HepG2 (cell line): Measurements from ENCODE around the gene ZFX. TPM values are rescaled to one million over a fixed set of nuclear protein-coding genes. Genes with fewer than 3 reads are reported as not detected.

Experiments
- ATAC-seq: fragments of 200-7000 bp; cut with Tn5 transposase; 3 replicates; pipeline ENCODE4 v1.9.1; 2020; ENCODE audit warnings: mild to moderate bottlenecking, moderate library complexity
- BruUV-seq: library from RNA; stranded (reverse); fragments of 400-500 nt; replicated peaks from 2 replicates; lab custom pipeline; 2021; lab: Mats Ljungman, UMichigan
- CTCF ChIA-PET: fragments of 300-600 bp; formaldehyde crosslinking; extraction: SDS; loops from one replicate; lab custom pipeline; 2021; ENCODE audit warnings: low total read pairs, inconsistent platforms, low intra/inter-chr PET ratio; lab: Yijun Ruan, JAX
- POLR2A ChIA-PET: fragments of 350-600 bp; sonication (Branson Sonifier 250); formaldehyde crosslinking; loops from one replicate; lab custom pipeline; 2020; ENCODE audit warnings: antibody characterized with exemption, inconsistent platforms; lab: Yijun Ruan, JAX
- DNase-seq: peaks from one replicate; pipeline ENCODE4 v3.0.0-alpha.2; 2015; ENCODE audit warnings: low spot score
- FAIRE-seq: peaks from 3 replicates; lab custom pipeline; 2011; peaks lifted over from hg19 to GRCh38; lab: Jason Lieb, UNC
- H2AFZ ChIP-seq: one replicate; pipeline ENCODE4 v1.6.1; 2011; ENCODE audit warnings: low read length, inconsistent platforms
- H3K27ac ChIP-seq: fragments of 300-600 bp; 3 replicates; pipeline ENCODE4 v1.8.0; 2011; ENCODE audit warnings: mixed run types, mild to moderate bottlenecking, mixed read lengths, low read length, inconsistent platforms; ENCODE audit not compliant: insufficient read depth; ENCODE audit errors: extremely low read length
- H3K27me3 ChIP-seq, 2 experiments: fragments of 200-600 bp in 1 of 2; 2 replicates in 1 of 2; 3 replicates in 1 of 2; pipeline versions ENCODE4 v1.6.0 to v1.8.0; 2011; ENCODE audit warnings: low read length in 2 of 2, mild to moderate bottlenecking in 2 of 2, moderate library complexity in 2 of 2, inconsistent platforms in 1 of 2; ENCODE audit not compliant: insufficient read depth in 2 of 2, control insufficient read depth in 1 of 2
- H3K36me3 ChIP-seq, 2 experiments: fragments of 200-600 bp in 1 of 2; replicated peaks in 1 of 2; 2 replicates in 1 of 2; 3 replicates in 1 of 2; pipeline versions ENCODE4 v1.5.1 to v1.8.0; 2011; ENCODE audit warnings: low read length in 2 of 2, inconsistent platforms in 1 of 2; ENCODE audit not compliant: insufficient read depth in 2 of 2, control insufficient read depth in 1 of 2
- H3K4me1 ChIP-seq: 2 replicates; pipeline ENCODE4 v1.5.1; 2012; ENCODE audit warnings: low read length, inconsistent platforms; ENCODE audit not compliant: insufficient read depth
- H3K4me2 ChIP-seq: 2 replicates; pipeline ENCODE4 v1.6.0; 2011; ENCODE audit warnings: low read depth, low read length, inconsistent platforms
- H3K4me3 ChIP-seq, 3 experiments: fragments of 200-600 bp in 1 of 3; sonication (generic), shearing (Covaris generic) in 1 of 3; replicated peaks in 1 of 3; 2 replicates each; pipeline ENCODE4 v1.5.1; 2011 to 2016; ENCODE audit warnings: low read length in 3 of 3, inconsistent platforms in 2 of 3, low read depth in 2 of 3, mild to moderate bottlenecking in 2 of 3, control low read depth in 1 of 3, mixed read lengths in 1 of 3; ENCODE audit not compliant: insufficient read depth in 1 of 3
- H3K79me2 ChIP-seq: one replicate; pipeline ENCODE4 v1.6.1; 2011; ENCODE audit warnings: low read length, inconsistent platforms; ENCODE audit not compliant: insufficient read depth
- H3K9ac ChIP-seq: 2 replicates; pipeline ENCODE4 v1.6.0; 2011; ENCODE audit warnings: mild to moderate bottlenecking, low read depth, low read length, inconsistent platforms; ENCODE audit not compliant: insufficient read depth
- H3K9me3 ChIP-seq: 2 replicates; pipeline ENCODE4 v1.5.1; 2012; ENCODE audit warnings: mild to moderate bottlenecking, low read length
- H4K20me1 ChIP-seq: 2 replicates; pipeline ENCODE4 v1.6.0; 2011; ENCODE audit warnings: inconsistent platforms, mild to moderate bottlenecking, low read length, moderate library complexity; ENCODE audit not compliant: insufficient read depth
- CENPBD1 ChIP-seq: sonication (generic); formaldehyde crosslinking; IDR thresholded peaks from 2 replicates; pipeline ENCODE4 v1.8.0; 2022; ENCODE audit warnings: missing genetic modification reagents, low read depth, mild to moderate bottlenecking, borderline replicate concordance
- CERS6 ChIP-seq: sonication (generic); formaldehyde crosslinking; IDR thresholded peaks from 2 replicates; pipeline ENCODE4 v1.5.0; 2020; ENCODE audit warnings: missing genetic modification reagents
- DR1 ChIP-seq: sonication (generic); formaldehyde crosslinking; IDR thresholded peaks from 2 replicates; pipeline ENCODE4 v1.8.0; 2021; ENCODE audit warnings: mild to moderate bottlenecking, missing genetic modification reagents, inconsistent platforms
- FOXO4 ChIP-seq: sonication (generic); formaldehyde crosslinking; conservative IDR thresholded peaks from 2 replicates; pipeline ENCODE4 v1.8.1; 2023; ENCODE audit warnings: missing genetic modification reagents
- HOXA7 ChIP-seq: sonication (generic); formaldehyde crosslinking; IDR thresholded peaks from 2 replicates; pipeline ENCODE4 v1.8.1; 2022; ENCODE audit warnings: mild to moderate bottlenecking, missing genetic modification reagents, moderate library complexity
- KDM4B ChIP-seq: sonication (generic); formaldehyde crosslinking; IDR thresholded peaks from 2 replicates; pipeline ENCODE4 v1.4.0; 2020; ENCODE audit warnings: missing genetic modification reagents
- KLF16 ChIP-seq, 2 experiments: sonication (generic) in 1 of 2; formaldehyde crosslinking in 1 of 2; IDR thresholded peaks; 2 replicates each; pipeline versions ENCODE4 v1.6.1 to v1.8.0; 2016 to 2023; ENCODE audit warnings: missing genetic modification reagents in 2 of 2, missing compliant biosample characterization in 1 of 2
- MATR3 ChIP-seq: sonication (generic); formaldehyde crosslinking; IDR thresholded peaks from 2 replicates; pipeline ENCODE4 v1.4.0; 2020; ENCODE audit warnings: missing genetic modification reagents
- MLXIP ChIP-seq: sonication (generic); formaldehyde crosslinking; IDR thresholded peaks from 2 replicates; pipeline ENCODE4 v1.9.0; 2021; ENCODE audit warnings: missing genetic modification reagents, borderline replicate concordance
- PRDM15 ChIP-seq: sonication (generic); formaldehyde crosslinking; IDR thresholded peaks from 2 replicates; pipeline ENCODE4 v1.4.0; 2020; ENCODE audit warnings: missing genetic modification reagents
- TOPORS ChIP-seq: sonication (generic); formaldehyde crosslinking; IDR thresholded peaks from 2 replicates; pipeline ENCODE4 v1.8.0; 2023; ENCODE audit warnings: mild to moderate bottlenecking, missing genetic modification reagents
- ZNF121 ChIP-seq: sonication (generic); formaldehyde crosslinking; IDR thresholded peaks from 2 replicates; pipeline ENCODE4 v1.5.0; 2020; ENCODE audit warnings: mild to moderate bottlenecking, missing genetic modification reagents
- ZNF674 ChIP-seq: sonication (generic); formaldehyde crosslinking; IDR thresholded peaks from 2 replicates; pipeline ENCODE4 v1.5.0; 2020; ENCODE audit warnings: low read depth, mild to moderate bottlenecking, missing genetic modification reagents
- ZNF720 ChIP-seq: sonication (generic); formaldehyde crosslinking; IDR thresholded peaks from 2 replicates; pipeline ENCODE4 v1.4.0; 2020; ENCODE audit warnings: missing genetic modification reagents
- ZNF746 ChIP-seq: sonication (generic); formaldehyde crosslinking; IDR thresholded peaks from 2 replicates; pipeline ENCODE4 v1.8.0; 2022; ENCODE audit warnings: mild to moderate bottlenecking, missing genetic modification reagents
- ZNF772 ChIP-seq: sonication (generic); formaldehyde crosslinking; IDR thresholded peaks from 2 replicates; pipeline ENCODE4 v1.5.0; 2020; ENCODE audit warnings: mild to moderate bottlenecking, missing genetic modification reagents
- WGBS: methylation state at CpG from one replicate; pipeline ENCODE4 v1.1.6; 2017; ENCODE audit warnings: low lambda C conversion rate; 5-methylcytosine and 5-hydroxymethylcytosine counted together
- in situ Hi-C: cut with HindIII; loops from 2 replicates; pipeline ENCODE4 v1.10.0; 2017; ENCODE audit warnings: low pct_unique_long_range_greater_than_20kb; ENCODE audit not compliant: extremely low pct_ligation_motif_present
- intact Hi-C: fragments of 100-400 bp; cut with micrococcal nuclease; formaldehyde crosslinking; loops from one replicate; pipeline ENCODE4 v1.10.0; 2022; ENCODE audit not compliant: unreplicated experiment
- polyA plus RNA-seq, 8 experiments: library from polyadenylated mRNA; depleted of rRNA in 3 of 8; stranded (reverse) in 7 of 8; unstranded in 1 of 8; fragments of >200 nt; fragmentation: Illumina TruSeq in 4 of 8; extraction: Trizol in 4 of 8; gene quantifications; 2 replicates each; pipeline versions ENCODE4 v1.2.1 to v1.2.3, GENCODE V29; 2011 to 2016; ENCODE audit warnings: low read depth in 4 of 8, missing spikeins in 1 of 8, mixed read lengths in 1 of 8; ENCODE audit not compliant: insufficient read depth in 1 of 8
- total RNA-seq, 5 experiments: library from RNA; depleted of rRNA; stranded (reverse); fragments of >200 nt; fragmentation: Illumina TruSeq; extraction: Trizol; gene quantifications; 2 replicates each; pipeline ENCODE4 v1.2.3, GENCODE V29; 2016; ENCODE audit warnings: low read depth in 1 of 5

ZFX gene
- total and polyA plus RNA-seq, 2 of the 13 experiments (the other 11 are each of a cell fraction or from before 2014, with no cell fraction given): 13.8 to 37.3 TPM

GRCh38 chrX:24144528-24144927 lies 5.0 kb upstream of the ZFX start:
- no peaks in the 10 kb centered on the region for H3K9me3 ChIP-seq
- ChIA-PET POLR2A (no interaction called here), CTCF (no interaction called here)
- no peaks in the 10 kb centered on the region for H3K27me3 ChIP-seq
- no peak overlapping the region for H2AFZ ChIP-seq
- no peak for DNase-seq
- H3K79me2 ChIP-seq: no peaks in the 10 kb centered on the region
- in situ Hi-C loops: no loop called here
- no peak overlapping the region for H3K4me3 ChIP-seq
- peaks cover 48% of the 10 kb centered on the region for H3K4me1 ChIP-seq
- H4K20me1 ChIP-seq: no peaks in the 10 kb centered on the region
- no TSS peak for BruUV-seq
- ATAC-seq: no peak
- H3K36me3 ChIP-seq: no peaks in the 10 kb centered on the region
- intact Hi-C loops: no loop called here
- no peak overlapping the region for H3K4me2 ChIP-seq
- WGBS: 100% methylated on average over 3 of the region's 6 CpGs
- H3K9ac ChIP-seq: no peak overlapping the region
- FAIRE-seq: no peak
- no peak overlapping the region for H3K27ac ChIP-seq
- TF ChIP-seq ZNF720 (CRISPR knock-in tag) (no peak), CERS6 (CRISPR knock-in tag) (no peak), PRDM15 (CRISPR knock-in tag) (no peak), CENPBD1 (CRISPR knock-in tag) (no peak), DR1 (CRISPR knock-in tag) (no peak), FOXO4 (CRISPR knock-in tag) (no peak), ZNF772 (no peak), ZNF121 (CRISPR knock-in tag) (no peak), KLF16 (CRISPR knock-in tag; IDR thresholded peaks at IDR 0.05) (no peak), TOPORS (CRISPR knock-in tag) (no peak), ZNF674 (CRISPR knock-in tag) (no peak), HOXA7 (CRISPR knock-in tag) (no peak), KDM4B (CRISPR knock-in tag) (no peak), ZNF746 (CRISPR knock-in tag) (no peak), MATR3 (no peak), MLXIP (no peak)
